ENCODE results near the gene SH3GL2.
"Not testable (repeated sequence)": the region's sequence is repeated elsewhere in the genome, so short reads cannot be mapped to it uniquely, and the experiment has no call there.

The SH3GL2 gene

DNA sequence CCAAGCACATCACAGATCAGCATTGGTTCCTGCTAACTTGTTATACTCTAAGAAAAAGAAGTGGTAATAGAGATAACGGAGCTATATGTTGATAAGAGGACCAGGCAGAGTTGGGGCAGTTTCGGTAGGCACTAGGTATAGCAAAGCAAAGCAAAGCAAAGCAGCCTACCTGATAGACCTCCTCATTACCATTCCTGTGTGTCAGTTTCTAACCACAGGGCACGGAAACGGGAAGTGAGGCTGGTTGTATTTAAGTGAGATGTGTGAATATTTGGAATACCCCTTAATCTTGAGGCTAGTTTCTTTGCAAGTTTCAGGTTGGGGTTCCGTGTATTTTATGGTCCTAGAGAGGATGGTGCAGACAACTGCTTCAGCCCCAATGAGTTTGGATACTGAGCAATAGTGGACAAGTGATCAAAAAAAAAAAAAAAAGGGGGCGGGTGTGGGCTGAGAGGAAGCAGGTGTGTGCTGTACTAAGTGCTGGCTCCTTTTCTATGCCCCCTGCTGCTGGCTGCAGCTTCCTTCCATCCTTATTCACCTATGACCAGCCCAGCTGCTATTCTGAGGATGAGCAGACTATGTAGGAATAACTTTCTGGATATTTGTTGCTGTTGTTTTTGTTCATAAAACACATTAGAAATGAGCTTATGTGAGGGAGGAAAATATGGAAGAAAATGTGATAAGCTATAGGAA, 183.3 kb downstream of the SH3GL2 start:
- no peak for DNase-seq

DNA sequence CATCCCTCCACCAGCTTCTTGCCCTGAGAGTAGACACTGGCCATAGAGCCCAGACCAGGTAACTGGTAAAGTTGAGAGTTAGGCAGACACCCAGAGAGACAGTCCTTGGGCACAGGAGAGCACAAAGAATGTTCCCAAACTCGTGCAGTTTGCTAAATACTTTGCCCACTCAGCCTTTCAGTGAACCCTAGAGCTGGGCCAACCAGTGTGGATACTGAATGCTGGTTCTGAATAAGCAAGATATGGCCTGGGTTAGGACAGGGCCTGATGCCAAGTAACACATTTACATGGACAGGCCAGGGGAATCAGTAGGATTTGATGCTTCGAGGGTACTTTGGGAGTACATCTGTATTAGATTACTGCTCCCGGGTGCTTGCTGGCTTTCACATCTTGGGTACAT, 185.4 kb downstream of the SH3GL2 start:
- DNase-seq = no peak

DNA sequence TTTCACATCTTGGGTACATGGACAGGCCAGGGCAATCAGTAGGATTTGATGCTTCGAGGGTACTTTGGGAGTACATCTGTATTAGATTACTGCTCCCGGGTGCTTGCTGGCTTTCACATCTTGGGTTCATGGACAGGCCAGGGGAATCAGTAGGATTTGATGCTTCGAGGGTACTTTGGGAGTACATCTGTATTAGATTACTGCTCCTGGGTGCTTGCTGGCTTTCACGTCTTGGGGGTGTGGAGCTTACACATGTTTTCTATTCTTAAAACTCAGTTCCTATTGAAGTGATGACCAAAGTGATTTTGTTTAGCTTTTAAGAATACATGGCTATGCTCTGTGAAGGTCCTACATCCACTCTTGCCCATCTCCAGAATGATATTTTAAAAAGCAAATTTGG, 186.3 kb downstream of the SH3GL2 start:
- not testable (repeated sequence) for DNase-seq

DNA sequence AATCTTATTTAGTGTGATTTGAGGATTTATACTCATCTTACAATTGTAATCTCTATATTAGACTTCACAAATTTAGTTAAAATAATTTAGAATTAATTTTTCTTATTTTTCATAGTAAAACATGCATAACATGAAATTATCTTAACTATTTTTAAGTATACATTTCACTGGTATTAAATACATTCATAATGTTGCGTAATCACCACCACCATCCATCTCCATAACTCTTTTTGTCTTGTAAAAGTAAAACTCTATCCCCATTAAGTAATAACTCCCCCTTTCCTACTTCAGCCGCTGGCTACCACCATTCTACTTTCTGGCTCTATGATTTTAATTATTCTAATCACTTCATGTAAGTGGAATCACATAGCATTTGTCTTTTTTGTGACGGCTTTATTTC, 193.4 kb downstream of the SH3GL2 start:
- DNase-seq = no peak

DNA sequence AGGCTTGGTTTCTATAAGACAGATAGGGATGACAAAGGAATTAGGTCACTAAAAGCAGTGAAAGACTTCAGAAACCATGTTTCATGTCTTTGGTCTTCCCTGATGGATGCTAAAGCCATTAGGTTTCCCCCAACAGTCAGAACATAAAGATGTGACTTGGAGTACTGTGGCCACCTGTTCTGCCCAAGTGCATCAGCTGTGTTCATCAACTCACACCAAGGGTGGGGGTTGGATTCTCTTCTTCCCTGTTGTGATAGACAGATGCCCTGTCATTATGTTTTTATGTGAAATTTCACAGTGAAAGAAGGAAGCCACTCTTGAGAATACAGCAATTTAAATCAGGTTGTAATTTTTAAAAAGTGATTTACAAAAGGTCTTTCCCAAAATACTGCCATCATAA, 196.8 kb downstream of the SH3GL2 start:
- no peak for DNase-seq

- peak; percentile 55 for DNase-seq
Observed at GRCh38 chr9:17776735-17777134, 197.9 kb downstream of the SH3GL2 start.

DNA sequence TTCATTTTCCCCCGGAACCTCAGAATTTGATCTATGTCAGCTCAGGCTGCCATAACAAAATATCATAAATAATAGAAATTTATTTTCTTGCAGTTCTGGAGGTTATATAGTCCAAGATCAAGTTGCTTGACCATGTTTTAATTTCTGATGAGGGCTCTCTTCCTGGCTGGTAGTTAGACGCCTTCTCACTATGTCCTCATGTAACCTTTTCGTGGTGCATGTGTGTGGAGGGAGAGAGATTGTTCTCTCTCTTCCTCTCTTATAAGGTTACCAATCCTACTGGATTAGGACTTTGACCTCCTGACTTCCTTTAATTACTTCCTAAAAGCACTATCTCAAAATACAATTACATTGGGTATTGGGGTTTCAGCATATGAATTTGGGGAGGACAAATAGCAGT, 198.6 kb downstream of the SH3GL2 start:
- DNase-seq = no peak

DNA sequence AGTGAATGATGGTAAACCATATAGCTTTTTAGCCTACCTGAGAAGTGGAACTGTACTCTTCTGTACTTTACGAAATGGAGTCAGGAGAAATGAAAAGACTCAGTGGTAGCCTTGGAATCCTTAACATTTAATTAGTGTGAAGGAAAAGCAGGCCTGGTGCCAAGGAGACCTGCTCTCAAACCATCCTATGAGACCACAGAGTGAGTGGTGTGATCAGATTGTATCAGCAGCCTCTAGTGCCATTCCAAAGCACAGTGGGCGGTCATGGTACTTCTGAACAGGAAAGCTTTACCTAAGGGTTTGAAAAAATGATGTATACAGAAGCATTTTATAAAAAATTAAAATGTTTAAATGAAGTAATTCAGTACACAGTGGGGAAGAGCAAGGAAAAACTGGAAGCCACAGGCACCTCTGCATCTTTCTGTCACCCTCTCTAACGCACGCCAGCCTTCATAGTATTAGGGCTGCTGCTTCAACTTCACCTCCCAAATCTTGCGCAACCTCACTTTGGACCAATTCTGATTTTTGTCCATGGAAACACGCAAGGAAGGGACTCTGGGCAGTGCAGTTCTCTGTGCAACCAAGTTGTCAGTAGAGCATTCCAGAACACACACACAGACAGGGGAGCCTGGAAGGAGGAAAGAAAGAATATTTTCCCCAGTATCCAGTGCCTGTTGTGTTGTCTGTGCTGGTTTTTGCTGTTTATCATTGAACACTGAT, 203.7 kb downstream of the SH3GL2 start:
- DNase-seq = no peak

DNA sequence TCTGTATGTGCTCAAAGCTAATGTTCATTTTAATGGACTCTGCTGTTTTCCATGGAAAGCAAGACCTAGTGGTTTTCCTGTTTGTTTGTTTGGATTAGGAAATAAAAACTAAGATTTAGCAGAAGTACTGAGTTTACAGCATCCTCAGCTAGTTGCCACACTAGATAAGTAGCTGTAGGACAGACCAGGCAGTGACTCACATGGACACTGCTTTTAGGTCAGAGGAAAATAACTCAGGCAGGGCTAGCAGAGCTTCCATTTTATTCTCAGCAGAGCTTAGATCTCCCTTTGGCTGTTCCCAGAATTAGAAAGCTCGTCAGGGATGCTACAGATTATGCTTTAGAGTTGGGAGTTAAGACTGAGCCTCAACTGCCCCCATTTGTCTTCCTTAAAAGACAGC, 204.4 kb downstream of the SH3GL2 start:
- DNase-seq = no peak

- DNase-seq = no peak
Observed at GRCh38 chr9:17789316-17789715, 210.4 kb downstream of the SH3GL2 start.

DNA sequence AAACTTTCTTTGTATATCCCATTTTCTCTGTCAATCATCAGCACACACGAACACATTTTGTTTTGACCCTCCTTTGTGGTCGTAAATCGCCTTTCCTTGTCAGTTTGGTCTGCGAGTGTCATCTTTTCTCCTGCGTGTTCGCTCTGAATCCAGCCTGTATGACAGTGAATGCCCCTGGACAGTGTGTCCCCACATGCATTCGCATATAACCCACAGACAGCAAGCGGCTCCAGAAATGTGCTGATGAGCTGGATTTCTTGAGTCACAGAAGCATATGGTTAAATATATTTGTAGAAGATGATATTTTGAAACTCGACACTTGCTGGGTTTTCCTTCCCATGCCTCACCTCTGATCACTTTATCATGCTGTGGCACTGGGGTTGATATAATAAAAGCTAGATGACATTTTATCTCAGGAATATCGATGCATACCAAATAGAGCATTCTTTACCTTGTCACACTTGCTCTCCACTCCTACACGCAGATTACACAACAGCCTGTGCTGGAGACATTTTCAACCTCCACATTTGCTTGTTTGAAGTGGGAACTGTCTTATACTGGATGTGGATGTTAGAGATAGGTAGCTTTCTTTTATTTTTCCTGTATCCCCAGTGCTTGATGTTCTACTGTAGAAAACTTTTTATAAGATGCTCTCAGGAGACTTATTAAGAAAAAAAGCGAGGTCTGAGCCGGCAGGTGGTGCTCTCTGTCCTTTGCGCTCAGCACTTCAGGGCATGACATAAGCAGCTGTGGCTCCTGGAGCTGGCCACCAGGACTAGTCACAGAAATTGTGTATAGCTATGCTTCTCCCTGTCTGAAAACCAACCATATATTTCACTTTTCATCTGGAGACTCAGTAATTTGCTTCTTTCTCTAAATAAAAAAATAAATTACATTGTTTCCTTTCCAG, 215.1 kb downstream of the SH3GL2 start:
- DNase-seq = no peak

DNA sequence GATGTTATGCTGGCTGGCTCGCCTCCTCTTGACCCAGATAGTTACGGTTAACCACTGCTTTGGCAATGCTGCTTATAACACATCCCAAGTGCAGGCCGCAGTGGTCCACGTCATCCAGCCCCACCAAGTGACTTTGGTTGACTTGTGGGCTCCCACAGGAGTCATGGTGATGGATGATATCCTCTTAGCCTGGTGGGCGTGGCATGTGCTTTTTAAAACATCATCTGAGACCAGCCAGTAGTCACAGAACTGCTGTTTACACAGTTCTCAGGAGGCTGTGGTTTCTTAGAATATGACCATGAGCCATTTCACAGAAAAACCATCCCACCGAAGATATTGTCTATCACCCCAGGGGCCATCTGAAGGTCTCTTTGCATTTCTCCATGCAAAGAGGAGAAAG, 216.9 kb downstream of the SH3GL2 start:
- DNase-seq = peak; percentile 54

GRCh38 chr9:17799369-17799768, 220.5 kb downstream of the SH3GL2 start:
- no peak for DNase-seq

GRCh38 chr9:17800418-17800817, 221.6 kb downstream of the SH3GL2 start:
- no peak for DNase-seq

GRCh38 chr9:17802249-17802857, 223.5 kb downstream of the SH3GL2 start:
- no peak for DNase-seq

DNA sequence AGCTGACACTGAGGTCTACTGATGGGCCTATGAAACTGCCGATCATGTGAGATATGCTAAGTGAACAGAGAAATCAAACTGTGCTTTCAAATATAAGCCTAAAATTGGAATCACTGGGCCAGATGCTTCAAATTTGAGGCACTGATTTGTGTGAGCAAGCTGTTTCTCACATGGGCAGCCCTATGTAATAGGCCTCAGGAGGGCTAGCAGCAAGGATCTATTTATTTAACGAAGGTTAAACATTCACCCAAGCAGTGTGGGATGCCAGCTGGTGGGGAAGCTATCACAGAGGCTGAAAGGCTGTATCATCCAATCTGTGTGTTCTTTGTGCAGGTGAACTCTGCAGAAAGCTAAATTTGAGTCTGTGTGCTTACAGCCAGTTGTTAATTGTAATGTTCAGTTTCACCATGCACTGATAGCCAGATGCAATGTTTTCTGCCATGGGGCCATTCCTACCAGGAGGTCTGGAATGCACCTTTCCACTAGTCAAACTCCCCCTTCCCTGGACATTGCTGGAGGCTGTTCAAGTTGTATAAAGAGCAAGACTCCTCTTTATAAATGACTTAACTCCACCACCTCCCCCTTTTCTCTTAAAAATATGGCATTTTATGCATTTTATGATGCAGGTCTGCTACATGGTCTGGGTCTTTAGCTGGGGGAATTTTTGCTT, 228.9 kb downstream of the SH3GL2 start:
- DNase-seq = no peak

DNA sequence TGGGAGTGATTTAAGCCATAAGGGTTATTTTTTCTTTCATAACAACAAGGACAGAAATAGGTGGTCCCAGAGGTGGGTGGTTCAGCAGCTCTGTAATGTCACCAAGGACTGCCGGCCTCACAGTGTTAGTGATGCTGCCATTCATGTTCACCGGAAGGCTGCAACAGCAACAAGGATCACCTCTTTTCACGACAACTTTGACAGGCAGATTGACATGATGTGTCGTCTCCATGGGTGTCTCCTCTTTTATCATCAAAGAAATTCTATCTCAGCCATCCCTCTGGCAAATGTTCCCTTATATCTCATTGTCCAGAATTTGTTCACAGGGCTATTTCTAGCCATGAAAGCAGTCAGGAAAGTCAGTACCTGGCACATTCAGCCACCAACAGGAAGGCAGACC, 231.5 kb downstream of the SH3GL2 start:
- no peak for DNase-seq

GRCh38 chr9:17810728-17811571, 232.1 kb downstream of the SH3GL2 start:
- peak; percentile 65 for DNase-seq

GRCh38 chr9:17813798-17814197, 234.9 kb downstream of the SH3GL2 start:
- no peak for DNase-seq

GRCh38 chr9:17816431-17817027, 237.7 kb downstream of the SH3GL2 start:
- DNase-seq = no peak

GRCh38 chr9:17824191-17824590, 245.3 kb downstream of the SH3GL2 start:
- no peak for DNase-seq

All from right forelimb (tissue), 1 donor.